Mucosa of descending colon (tissue), 3 donors: Measurements from ENCODE around the gene EXOC2. TPM values are rescaled to one million over a fixed set of nuclear protein-coding genes. Genes with fewer than 3 reads are reported as not detected.

Experiments used
- ATAC-seq: fragments of 200-7000 bp; cut with Tn5 transposase; one replicate; pipeline ENCODE4 v1.9.1; 2020; ENCODE audit warnings: mild to moderate bottlenecking, moderate library complexity
- DNase-seq, 3 donors: peaks; one replicate each; pipeline ENCODE4 v3.0.0-alpha.2; 2020
- H3K36me3 ChIP-seq: fragments of 200-600 bp; one replicate; pipeline ENCODE4 v1.8.0; 2021; ENCODE audit warnings: low read depth, mild to moderate bottlenecking
- H3K4me1 ChIP-seq: fragments of 200-600 bp; one replicate; pipeline ENCODE4 v1.8.0; 2021; ENCODE audit warnings: low read depth, mild to moderate bottlenecking
- H3K4me3 ChIP-seq: fragments of 200-600 bp; one replicate; pipeline ENCODE4 v1.8.0; 2021; ENCODE audit warnings: mild to moderate bottlenecking
- H3K9me3 ChIP-seq: fragments of 200-600 bp; one replicate; pipeline ENCODE4 v1.8.0; 2021; ENCODE audit warnings: mild to moderate bottlenecking
- CTCF ChIP-seq: fragments of 200-600 bp; IDR thresholded peaks from one replicate; pipeline ENCODE4 v1.8.0; 2022; ENCODE audit warnings: antibody characterized with exemption, mild to moderate bottlenecking
- intact Hi-C, 2 donors: fragments of 100-400 bp; cut with DNase I in 1 of 2; cut with micrococcal nuclease in 1 of 2; formaldehyde crosslinking; loops; one replicate each; pipeline versions ENCODE4 v1.11.0 to v1.11.1; 2022; cut with DNase I, micrococcal nuclease
- total RNA-seq, 3 donors: library from RNA; stranded (reverse); fragmentation: NEBNext Ultra II Directional in 2 of 3; extraction: Animal tissue kit (Norgen Biotek cat#: 25700) in 2 of 3; gene quantifications; one replicate each; pipeline versions ENCODE4 v1.2.1 to v1.2.4, GENCODE V29; 2021 to 2023
- donor health status: DM: no; HTN: no; CAD: no; lungs with moderate emphysema.
- donor health status: DM: no; HTN: no; CAD: no.
- donor health status: DM: no; HTN: yes; CAD: no.

The EXOC2 gene
- total RNA-seq, 3 donors from 2014 or later = 13.1 to 20.9 (median 17.3) TPM

- Histone ChIP-seq H3K9me3 (no peaks in the 10 kb centered on the region), H3K4me3 (no peak overlapping the region), H3K4me1 (no peaks in the 10 kb centered on the region), H3K36me3 (no peaks in the 10 kb centered on the region)
- no peak for TF ChIP-seq CTCF
- intact Hi-C loops = no loop called here
- no peak for DNase-seq
- ATAC-seq = no peak
These were observed 185.9 kb downstream of the EXOC2 start for GRCh38 chr6:506920-507622.

- H3K9me3 ChIP-seq = no peaks in the 10 kb centered on the region
These were observed 186.4 kb downstream of the EXOC2 start for GRCh38 chr6:506508-506907.

DNA sequence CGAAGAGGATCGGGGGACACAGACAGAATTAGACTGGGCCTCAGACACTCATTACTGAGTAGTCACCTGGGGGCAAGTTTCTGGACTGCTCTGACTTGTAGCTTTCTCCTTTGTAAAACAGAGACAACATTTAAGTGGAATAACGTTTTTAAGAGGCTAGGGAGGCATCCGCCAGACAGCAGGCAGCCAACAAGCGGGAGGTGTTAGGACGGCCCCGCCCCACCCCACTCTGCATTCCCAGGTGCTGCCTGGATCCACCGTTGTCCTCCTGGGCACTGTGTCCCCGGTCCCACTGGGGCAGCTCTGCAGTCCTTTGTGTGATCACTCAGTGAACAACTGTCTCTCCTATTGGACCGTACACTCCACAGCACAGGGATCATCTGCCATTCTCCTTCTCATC lies 187.6 kb downstream of the EXOC2 start:
- Histone ChIP-seq H3K36me3 (no peaks in the 10 kb centered on the region), H3K4me1 (no peaks in the 10 kb centered on the region), H3K4me3 (no peak overlapping the region), H3K9me3 (no peaks in the 10 kb centered on the region)
- no peak for TF ChIP-seq CTCF
- no peak for DNase-seq
- ATAC-seq = no peak
- intact Hi-C loops = no loop called here

More at GRCh38 chr6:506508-506907, 186.4 kb downstream of the EXOC2 start:
- ATAC-seq (no peak), DNase-seq (no peak)
- Histone ChIP-seq H3K4me1 (no peaks in the 10 kb centered on the region), H3K4me3 (no peak overlapping the region), H3K36me3 (no peaks in the 10 kb centered on the region)
- TF ChIP-seq CTCF = no peak
- intact Hi-C loops = no loop called here

GRCh38 chr6:504446-504980 lies 188.4 kb downstream of the EXOC2 start:
- ATAC-seq = no peak
- H3K4me3 ChIP-seq = no peak overlapping the region

GRCh38 chr6:503610-504362 lies 189.2 kb downstream of the EXOC2 start:
- Histone ChIP-seq H3K36me3 (no peaks in the 10 kb centered on the region), H3K9me3 (no peaks in the 10 kb centered on the region), H3K4me3 (no peak overlapping the region), H3K4me1 (no peaks in the 10 kb centered on the region)
- intact Hi-C loops = no loop called here
- TF ChIP-seq CTCF = no peak
- DNase-seq (no peak), ATAC-seq (no peak)

More at GRCh38 chr6:504446-504980, 188.4 kb downstream of the EXOC2 start:
- Histone ChIP-seq H3K9me3 (no peaks in the 10 kb centered on the region), H3K36me3 (no peaks in the 10 kb centered on the region), H3K4me1 (no peaks in the 10 kb centered on the region)
- TF ChIP-seq CTCF = no peak
- DNase-seq = no peak
- intact Hi-C loops = no loop called here
